OCI-LY1 (cell line): ENCODE measurements around the gene PPCS.

Source experiments
- H2AFZ ChIP-seq: fragments of 200-600 bp; sonication (generic), shearing (Covaris generic); 2 replicates; pipeline ENCODE4 v1.6.0; 2014; ENCODE audit warnings: antibody characterized with exemption, mild to moderate bottlenecking, low read length
- H3F3A ChIP-seq: fragments of 200-600 bp; sonication (generic), shearing (Covaris generic); 2 replicates; pipeline ENCODE4 v1.6.0; 2014; ENCODE audit warnings: mild to moderate bottlenecking, antibody characterized with exemption, low read length, moderate library complexity; ENCODE audit not compliant: insufficient read depth
- H3K27ac ChIP-seq: fragments of 200-600 bp; sonication (generic); 2 replicates; pipeline ENCODE4 v1.5.1; 2014; ENCODE audit warnings: low read length, mixed run types, mild to moderate bottlenecking, low read depth; ENCODE audit not compliant: poor library complexity, severe bottlenecking
- H3K27me3 ChIP-seq: fragments of 200-600 bp; sonication (generic); 2 replicates; pipeline ENCODE4 v1.6.0; 2014; ENCODE audit warnings: antibody characterized with exemption, mild to moderate bottlenecking, low read length, moderate library complexity; ENCODE audit not compliant: insufficient read depth
- H3K36me3 ChIP-seq: fragments of 200-600 bp; sonication (generic); 2 replicates; pipeline ENCODE4 v1.6.1; 2014; ENCODE audit warnings: mild to moderate bottlenecking, antibody characterized with exemption, low read length, moderate library complexity, mixed read lengths; ENCODE audit not compliant: insufficient read depth
- H3K4me1 ChIP-seq: fragments of 200-600 bp; sonication (generic); 2 replicates; pipeline ENCODE4 v1.5.1; 2014; ENCODE audit warnings: mild to moderate bottlenecking, low read length, moderate library complexity; ENCODE audit not compliant: insufficient read depth, severe bottlenecking
- H3K4me2 ChIP-seq: fragments of 200-600 bp; sonication (generic), shearing (Covaris generic); 2 replicates; pipeline ENCODE4 v1.6.1; 2014; ENCODE audit warnings: low read length
- H3K4me3 ChIP-seq: fragments of 200-600 bp; sonication (generic); 2 replicates; pipeline ENCODE4 v1.5.1; 2014; ENCODE audit warnings: low read length, low read depth, mild to moderate bottlenecking, mixed read lengths; ENCODE audit not compliant: poor library complexity, severe bottlenecking
- H3K79me2 ChIP-seq: fragments of 200-600 bp; shearing (Covaris generic); 2 replicates; pipeline ENCODE4 v1.6.1; 2016; ENCODE audit warnings: mixed run types, low read length, mixed read lengths; ENCODE audit not compliant: insufficient read depth
- H3K9ac ChIP-seq: fragments of 200-600 bp; sonication (generic), shearing (Covaris generic); 2 replicates; pipeline ENCODE4 v1.6.1; 2014; ENCODE audit warnings: mild to moderate bottlenecking, low read length, mixed read lengths
- H3K9me2 ChIP-seq: fragments of 200-600 bp; sonication (generic), shearing (Covaris generic); 2 replicates; pipeline ENCODE4 v1.6.1; 2014; ENCODE audit warnings: low read depth, mild to moderate bottlenecking, low read length, mixed read lengths
- H3K9me3 ChIP-seq: fragments of 200-600 bp; shearing (Covaris generic); 2 replicates; pipeline ENCODE4 v1.6.1; 2014; ENCODE audit warnings: low read length, mixed read lengths
- H4K20me1 ChIP-seq: fragments of 200-600 bp; sonication (generic), shearing (Covaris generic); 2 replicates; pipeline ENCODE4 v1.6.0; 2016; ENCODE audit warnings: mild to moderate bottlenecking, low read length; ENCODE audit not compliant: insufficient read depth
- CTCF ChIP-seq: fragments of 200-600 bp; sonication (generic), shearing (Covaris generic); IDR thresholded peaks from 2 replicates; pipeline ENCODE4 v1.5.1; 2017; ENCODE audit warnings: mild to moderate bottlenecking, antibody characterized with exemption, low read length, moderate library complexity, mixed read lengths
- EZH2 ChIP-seq: fragments of 200-600 bp; sonication (generic), shearing (Covaris generic); IDR thresholded peaks from 2 replicates; pipeline ENCODE4 v1.8.0; 2017; ENCODE audit warnings: borderline replicate concordance, mixed run types, mild to moderate bottlenecking, antibody characterized with exemption, low read length, moderate library complexity, mixed read lengths

The PPCS gene

DNA sequence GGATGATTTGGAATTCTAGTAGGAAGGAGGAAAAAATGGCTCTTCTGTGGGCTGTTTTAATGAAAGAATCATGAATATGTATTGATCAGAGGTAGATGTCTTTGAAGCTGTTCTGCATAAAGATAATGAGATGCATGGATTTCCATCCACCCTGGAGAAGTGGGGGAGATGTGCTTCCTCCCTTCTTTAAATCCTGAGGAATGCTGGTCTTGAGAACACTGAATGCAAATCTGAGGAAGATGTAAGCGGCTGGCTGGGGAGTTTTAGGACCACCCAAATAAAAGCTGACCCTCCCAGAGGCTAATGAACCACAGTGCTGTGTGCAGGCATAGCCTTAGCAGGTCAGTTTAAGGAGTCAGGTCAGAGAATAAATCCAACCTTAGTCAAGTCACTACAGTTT is 37.8 kb upstream of the PPCS start:
- H3K4me2 ChIP-seq = no peak overlapping the region

DNA sequence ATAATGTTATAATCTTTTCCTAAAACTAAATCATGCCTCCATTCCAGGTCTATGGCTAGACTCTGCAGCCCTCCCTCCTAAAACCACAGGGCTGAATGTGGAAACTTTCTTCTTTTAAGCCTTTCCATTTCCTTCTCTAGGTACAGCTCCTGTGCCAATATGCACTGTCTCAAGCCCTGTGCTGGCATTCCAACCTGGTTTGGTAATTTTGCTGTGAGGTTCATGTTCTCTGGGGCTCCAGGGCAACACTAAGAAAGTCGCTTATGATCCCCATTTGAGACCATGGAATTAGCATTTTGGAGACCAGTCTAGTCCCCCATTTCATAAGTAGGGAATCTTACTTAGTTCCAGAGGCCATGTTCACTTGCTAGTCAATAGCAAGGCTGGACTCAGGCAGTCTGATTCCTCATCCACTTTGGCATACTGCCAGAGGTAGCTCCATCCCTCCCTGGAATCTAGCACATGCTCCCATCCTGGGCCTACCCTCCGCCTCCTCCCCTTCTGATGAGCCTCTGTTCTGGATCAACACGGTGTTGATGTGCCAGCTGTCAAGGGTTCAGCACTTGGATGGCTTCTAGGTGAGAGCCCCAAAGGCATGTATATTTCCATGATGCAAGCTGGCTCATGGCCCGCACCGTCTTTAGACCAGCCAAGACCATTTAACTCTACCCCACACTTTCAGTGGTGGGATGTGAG is 37.1 kb upstream of the PPCS start:
- Histone ChIP-seq H3K4me1 (peaks cover 23% of the 10 kb centered on the region), H3K4me2 (no peak overlapping the region), H3K9me3 (no peaks in the 10 kb centered on the region), H2AFZ (no peak overlapping the region), H3K27ac (no peak overlapping the region), H3K9ac (no peak overlapping the region), H4K20me1 (no peaks in the 10 kb centered on the region), H3K79me2 (no peaks in the 10 kb centered on the region), H3K4me3 (no peak overlapping the region), H3F3A (no peaks in the 10 kb centered on the region), H3K9me2 (no peaks in the 10 kb centered on the region), H3K27me3 (peaks cover 6% of the 10 kb centered on the region; the same call in 1 of the 2 replicates), H3K36me3 (no peaks in the 10 kb centered on the region)
- TF ChIP-seq EZH2 = no peak
- no peak for TF ChIP-seq CTCF

More for the DNA sequence above, 37.8 kb upstream of the PPCS start:
- no peaks in the 10 kb centered on the region for H3K36me3 ChIP-seq
- H3K4me3 ChIP-seq = no peak overlapping the region
- no peaks in the 10 kb centered on the region for H3K79me2 ChIP-seq
- H3K9me2 ChIP-seq = no peaks in the 10 kb centered on the region
- no peak overlapping the region for H2AFZ ChIP-seq
- H3K4me1 ChIP-seq = peaks cover 19% of the 10 kb centered on the region
- TF ChIP-seq CTCF (no peak), EZH2 (no peak)
- no peaks in the 10 kb centered on the region for H3K9me3 ChIP-seq
- H3K27ac ChIP-seq = no peak overlapping the region
- H4K20me1 ChIP-seq = no peaks in the 10 kb centered on the region
- H3K9ac ChIP-seq = no peak overlapping the region
- H3K27me3 ChIP-seq = peaks cover 6% of the 10 kb centered on the region; the same call in 1 of the 2 replicates
- H3F3A ChIP-seq = no peaks in the 10 kb centered on the region

DNA sequence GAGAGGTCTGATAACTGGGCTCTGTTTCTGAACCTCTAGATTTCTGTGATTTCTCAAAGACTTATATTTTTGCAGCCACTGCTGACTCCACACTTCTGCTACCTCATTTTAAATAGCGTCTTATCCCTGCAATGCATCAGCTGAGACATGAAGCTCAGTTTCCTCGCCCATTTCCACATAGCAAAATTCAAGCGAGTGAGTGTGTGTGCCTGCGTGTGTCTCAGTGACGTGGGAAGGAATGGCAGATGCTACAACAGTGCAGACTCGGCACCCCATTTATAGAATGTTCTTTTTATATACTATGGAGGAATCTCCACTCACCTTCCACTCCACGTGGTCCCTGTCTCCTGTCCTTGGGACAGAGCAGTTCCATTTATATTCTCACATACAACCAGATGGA is 36.2 kb upstream of the PPCS start:
- H3K4me3 ChIP-seq = no peak overlapping the region
- TF ChIP-seq EZH2 (no peak), CTCF (no peak)
- no peak overlapping the region for H3K4me2 ChIP-seq
- H3K36me3 ChIP-seq = no peaks in the 10 kb centered on the region
- no peaks in the 10 kb centered on the region for H3F3A ChIP-seq
- H2AFZ ChIP-seq = no peak overlapping the region
- H3K27ac ChIP-seq = no peak overlapping the region
- no peak overlapping the region for H3K9ac ChIP-seq
- H3K79me2 ChIP-seq = no peaks in the 10 kb centered on the region
- H3K9me2 ChIP-seq = no peaks in the 10 kb centered on the region
- no peaks in the 10 kb centered on the region for H3K9me3 ChIP-seq
- peaks cover 7% of the 10 kb centered on the region; the same call in 1 of the 2 replicates for H3K27me3 ChIP-seq
- H4K20me1 ChIP-seq = no peaks in the 10 kb centered on the region
- H3K4me1 ChIP-seq = peaks cover 27% of the 10 kb centered on the region
